OCI-M2 (cell line): ENCODE measurements around the gene RIOX2.
"Not testable (repeated sequence)": the region's sequence is repeated elsewhere in the genome, so short reads cannot be mapped to it uniquely, and the experiment has no call there.

Source experiments
- DNase-seq: peaks from one replicate; lab custom pipeline; 2025; ENCODE audit not compliant: unreplicated experiment; lab: John Stamatoyannopoulos, UW

The RIOX2 gene

DNA sequence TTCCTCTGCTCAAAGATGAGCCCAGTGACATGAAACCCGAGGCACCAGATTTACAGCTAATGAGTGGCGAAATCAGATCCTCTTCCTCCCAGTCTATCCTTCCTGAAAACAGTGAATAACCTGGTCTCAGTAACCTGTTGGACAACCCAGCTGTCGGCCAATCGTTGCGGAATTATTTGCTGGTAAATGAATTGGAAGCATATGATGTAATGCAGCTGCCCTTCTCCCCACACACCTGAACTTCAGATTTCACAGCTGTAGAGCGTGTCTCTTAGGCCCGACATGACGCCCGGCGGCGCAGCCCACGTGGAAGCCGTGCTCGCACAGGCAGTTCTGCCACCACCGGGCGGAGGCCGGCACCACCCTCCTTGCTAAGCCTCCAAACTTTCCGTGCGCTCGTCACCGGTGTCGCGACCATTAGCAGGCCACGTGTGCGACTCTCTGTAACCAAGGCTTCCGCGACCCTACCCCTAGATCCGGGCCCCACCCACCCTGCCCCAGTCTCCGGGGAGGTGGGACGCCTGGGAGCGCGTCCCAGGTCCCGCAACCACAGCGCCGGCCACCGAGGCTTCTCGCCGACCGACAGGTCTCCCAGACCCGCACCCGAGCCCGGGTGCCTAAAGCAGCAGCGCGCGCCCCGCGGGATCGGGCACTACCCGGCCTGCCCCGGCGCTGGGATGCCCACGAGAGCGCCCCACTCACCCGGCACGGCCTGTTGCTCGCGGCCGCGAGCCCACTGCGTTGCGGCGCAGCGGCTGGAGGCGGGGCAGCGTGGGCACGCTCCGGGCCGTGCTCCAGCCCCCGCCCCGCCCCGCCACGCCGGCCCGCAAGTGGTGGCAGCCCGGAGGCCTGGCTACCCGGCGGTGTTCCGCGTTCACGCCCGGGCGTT is at the start of gene RIOX2:
Gene RIOX2, minus strand, starts transcription at position 753 of the 889 bp plus-strand sequence. CDS start 4,838 bp downstream, outside the sequence.
- DNase-seq, result no peak

- no peak for DNase-seq
These were observed 48.2 kb upstream of the RIOX2 start for GRCh38 chr3:98020412-98020811.

GRCh38 chr3:98018301-98018700 is 46.1 kb upstream of the RIOX2 start:
- DNase-seq, result no peak

- no peak for DNase-seq
These were observed 42.0 kb upstream of the RIOX2 start for GRCh38 chr3:98014268-98014585.

GRCh38 chr3:98013411-98014267 is 41.4 kb upstream of the RIOX2 start:
- DNase-seq, result no peak

DNA sequence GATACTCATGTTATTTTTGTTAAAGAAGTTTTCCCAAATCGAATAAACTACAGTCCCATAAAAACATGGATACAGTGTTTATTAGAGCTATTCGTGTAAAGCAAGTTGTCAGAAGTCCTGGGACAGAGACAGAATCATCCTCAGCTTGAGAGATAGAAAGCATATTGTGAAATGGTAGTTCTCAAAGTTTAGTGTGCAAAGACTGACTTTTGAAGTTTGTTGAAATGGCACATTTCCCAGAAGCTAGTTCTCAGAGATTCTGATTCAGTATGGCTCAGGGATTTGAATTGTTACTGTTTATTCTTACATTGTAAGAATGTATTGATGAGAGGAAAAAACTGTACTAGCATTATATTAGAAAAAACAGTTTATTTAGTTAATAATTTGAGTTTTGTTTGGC is 40.7 kb upstream of the RIOX2 start:
- no peak for DNase-seq

- DNase-seq, result not testable (repeated sequence)
These were observed 38.7 kb upstream of the RIOX2 start for GRCh38 chr3:98010883-98011449.

DNA sequence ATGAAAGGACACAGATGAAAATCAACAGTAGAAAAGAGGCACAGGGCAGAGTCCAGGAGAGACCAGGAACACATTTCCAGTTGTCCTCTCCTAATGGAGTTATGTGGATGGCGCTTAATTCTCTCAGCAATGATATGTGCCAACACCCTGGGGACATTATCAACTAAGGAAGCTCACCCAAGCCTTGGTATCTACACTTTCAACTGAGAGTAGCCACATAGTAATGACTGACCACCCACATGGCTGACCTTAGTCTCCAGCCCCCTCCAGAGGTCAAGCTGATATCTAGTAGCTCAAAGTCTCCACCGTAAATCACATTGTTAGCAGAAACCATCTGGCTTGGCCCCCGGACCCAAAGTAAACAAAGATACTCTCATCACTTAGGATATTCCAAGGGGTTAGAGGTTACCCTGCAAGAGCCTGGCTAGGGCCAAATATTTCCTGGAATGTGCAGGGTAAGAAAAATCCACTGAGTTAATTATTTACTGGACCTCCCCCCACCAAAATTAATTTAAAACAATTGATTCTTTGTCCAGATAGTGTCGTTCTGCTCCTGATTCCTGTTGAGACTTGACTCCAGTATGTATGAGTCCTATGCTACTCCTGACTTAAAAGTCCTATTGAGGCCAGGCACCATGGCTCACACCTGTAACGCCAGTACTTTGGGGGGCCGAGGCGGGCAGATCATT is 38.1 kb upstream of the RIOX2 start:
- DNase-seq, result no peak

DNA sequence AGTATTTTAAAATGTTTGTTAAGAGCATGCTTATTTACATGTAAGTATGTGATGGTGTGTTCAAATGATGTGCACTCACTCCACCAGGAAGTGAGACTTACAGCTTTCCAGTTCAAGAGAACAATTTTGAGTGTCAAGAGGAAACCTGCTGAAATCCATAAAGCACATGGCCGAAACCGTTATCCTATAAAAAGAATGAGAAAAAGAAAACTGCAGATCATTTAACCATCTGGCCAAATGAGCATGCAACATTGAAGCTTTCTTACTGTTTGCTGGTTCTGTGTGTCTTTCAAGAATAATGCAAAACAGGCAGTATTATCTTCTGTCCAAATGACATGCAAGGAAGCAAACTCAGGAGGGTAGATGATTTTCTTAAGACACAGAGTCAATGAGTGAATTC is 36.6 kb upstream of the RIOX2 start:
- no peak for DNase-seq

DNA sequence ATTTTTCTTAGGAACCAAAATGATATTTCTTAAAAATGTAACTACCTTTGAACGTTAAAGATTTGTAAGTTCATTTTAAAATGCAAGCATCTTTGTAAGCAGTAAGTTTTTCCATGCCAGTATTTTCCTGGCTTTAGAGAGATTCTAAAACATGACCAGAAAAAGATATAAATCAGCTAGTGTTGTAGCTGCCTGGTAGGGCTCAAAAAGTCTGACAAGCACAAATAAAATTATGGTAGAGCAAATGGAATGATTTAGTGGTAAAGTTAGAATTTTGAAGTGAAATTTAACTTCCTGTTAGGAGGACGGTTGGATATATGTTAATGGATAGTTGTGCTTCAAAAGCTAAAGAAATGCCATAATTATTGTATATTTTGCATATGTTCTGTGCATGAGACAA is 33.2 kb upstream of the RIOX2 start:
- DNase-seq, result no peak

DNA sequence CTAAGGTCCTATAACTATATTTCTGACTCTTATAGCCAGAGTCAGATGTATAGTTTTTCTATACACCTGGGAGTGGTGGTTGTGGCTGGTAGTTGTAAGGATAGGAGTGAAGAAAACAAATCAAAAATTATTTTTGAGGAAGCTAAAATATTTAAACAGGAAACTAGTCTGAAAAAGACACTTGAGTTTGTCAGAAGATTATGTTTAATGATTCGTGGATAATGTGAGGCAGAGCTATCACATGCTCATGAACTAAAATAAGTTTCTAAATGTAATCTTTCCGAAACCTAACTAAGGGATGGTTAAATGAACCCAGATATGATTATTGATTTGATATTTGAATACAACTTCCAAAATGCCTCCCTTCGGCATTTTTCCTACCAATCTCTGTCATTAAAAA is 32.5 kb upstream of the RIOX2 start:
- DNase-seq, result no peak

DNA sequence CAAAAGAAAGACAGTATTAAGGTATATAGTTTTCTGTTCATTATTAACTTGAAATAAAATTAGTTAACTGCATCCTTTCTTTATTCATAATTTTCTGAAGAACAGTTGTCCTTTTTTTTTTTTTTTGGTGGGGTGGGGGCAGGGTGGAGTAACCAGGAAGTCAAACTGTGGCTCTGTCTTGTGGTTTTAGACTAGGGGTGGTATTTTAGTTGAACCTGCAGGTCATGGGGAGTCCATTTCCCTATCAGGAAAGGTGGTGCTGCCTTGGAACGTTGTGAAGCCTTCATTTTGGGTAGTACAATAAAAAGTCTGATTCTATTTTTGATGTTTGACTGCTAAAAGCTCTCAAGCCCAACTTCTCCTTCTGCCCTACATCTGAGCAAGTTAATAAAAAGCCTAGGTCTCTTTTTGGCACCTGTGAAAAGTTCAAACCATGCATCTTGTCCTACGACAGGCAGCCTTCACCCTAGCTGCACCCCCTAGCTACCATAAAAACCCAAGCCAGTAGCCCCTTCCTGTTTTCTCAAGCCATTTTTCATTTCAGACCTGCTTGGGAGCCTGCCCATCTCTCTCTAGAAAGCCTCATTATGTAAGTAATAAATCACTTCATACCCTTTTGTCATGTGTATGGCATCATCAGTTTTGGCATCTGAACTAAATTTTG is 31.2 kb upstream of the RIOX2 start:
- DNase-seq, result no peak

DNA sequence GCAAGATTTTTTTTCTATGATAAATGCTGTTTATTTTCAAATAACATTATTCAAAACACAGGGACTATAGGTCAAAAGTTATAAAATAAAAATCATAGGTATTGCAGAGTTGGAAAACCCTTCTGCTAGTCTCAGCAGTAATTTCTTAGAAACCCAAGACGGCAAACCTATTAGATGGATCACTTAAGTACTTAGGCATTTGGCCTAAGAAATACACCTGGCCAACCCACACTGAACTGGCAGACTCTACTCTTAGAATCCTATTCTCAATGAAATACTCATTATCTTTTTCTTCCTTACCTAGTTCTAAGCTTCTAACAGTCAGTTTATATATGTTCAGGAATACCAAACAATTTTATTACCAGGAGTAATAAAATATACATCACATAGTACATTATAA is 30.5 kb upstream of the RIOX2 start:
- no peak for DNase-seq

- no peak for DNase-seq
These were observed 27.8 kb upstream of the RIOX2 start for GRCh38 chr3:97999994-98000393.

DNA sequence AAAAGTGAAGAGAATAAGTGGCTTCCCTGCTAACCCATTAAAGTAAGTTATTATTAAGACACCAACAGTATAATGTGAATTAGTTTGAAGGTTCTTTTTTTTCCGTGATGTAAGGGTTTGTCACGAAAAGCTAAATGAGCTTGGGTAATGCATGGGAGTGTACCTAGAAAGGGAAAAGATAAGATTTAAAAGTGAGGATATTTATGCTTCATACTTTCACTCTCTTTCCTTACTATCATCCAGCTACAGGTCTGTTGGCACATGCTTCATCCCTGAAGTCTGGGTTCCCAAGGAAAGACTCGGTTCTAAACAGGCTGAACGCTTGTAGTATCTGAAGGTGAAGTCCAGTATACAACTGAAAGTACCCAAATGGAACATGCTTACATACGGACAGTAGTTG is 26.9 kb upstream of the RIOX2 start:
- DNase-seq, result no peak

DNA sequence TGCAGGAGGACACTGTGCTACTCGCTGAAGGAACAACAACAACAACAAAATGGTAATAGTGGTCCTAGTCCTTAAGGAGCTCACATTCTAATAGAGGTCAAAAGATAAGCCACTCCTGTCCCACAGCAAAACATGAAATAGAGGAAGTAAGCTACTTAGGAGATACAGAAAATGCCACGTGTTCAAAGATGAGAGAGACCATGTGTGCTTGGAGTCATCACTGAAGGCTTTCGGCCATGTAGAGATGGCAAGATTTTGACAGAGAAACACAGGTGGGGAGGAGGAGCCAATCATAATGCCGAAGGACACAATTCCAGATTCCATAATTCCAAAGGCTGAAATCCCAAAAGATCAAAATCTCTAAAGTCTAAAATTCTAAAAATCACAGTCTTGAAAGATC is 24.8 kb upstream of the RIOX2 start:
- no peak for DNase-seq

DNA sequence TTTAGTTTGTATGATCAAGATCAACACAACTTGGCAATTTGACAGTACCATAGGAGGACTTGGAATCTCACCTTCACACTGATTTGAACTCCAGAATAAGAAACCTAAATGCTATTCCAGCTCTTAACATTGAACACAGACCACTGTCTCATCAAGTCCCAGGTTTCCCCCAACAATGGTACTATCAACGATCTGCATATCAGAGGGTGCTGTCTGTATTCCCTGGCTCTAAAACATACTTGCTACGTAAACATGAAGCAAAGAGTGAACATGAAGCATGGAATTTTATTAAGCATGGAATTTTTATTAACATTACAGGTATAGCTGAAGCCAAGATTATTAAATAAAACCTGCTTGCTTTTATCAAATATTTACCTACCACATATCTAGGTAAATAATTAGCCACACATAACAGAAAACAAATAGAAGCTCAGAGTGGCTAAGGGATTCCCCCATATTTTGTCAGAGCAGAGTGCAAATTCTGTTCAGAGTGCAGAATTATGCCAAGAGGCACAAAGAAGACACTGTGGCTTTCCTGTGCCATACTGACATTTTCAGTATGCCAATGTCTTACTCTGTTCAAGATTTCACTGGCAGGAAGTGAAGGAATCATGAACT is 22.2 kb upstream of the RIOX2 start:
- DNase-seq, result no peak

DNA sequence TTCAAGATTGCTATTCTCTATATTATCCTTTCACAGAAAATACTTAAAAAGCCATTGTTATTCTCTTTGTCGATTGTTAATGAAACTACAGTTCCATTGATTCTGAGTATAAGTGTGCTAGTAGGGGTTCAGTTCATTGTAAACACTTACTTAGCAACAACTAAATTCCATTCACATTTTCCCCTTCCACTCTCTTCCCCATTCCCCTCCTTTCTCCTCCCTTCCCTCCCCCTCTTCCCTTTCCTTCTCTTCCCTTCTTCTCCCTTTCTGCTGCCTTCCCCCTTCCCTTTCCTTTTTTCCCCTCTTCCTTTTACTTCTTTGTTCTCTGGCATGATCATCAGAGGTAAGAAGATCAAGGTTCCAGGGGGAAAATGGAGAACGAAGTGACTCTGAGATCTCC is 21.3 kb upstream of the RIOX2 start:
- DNase-seq, result no peak

GRCh38 chr3:97992547-97993173 is 20.4 kb upstream of the RIOX2 start:
- no peak for DNase-seq

DNA sequence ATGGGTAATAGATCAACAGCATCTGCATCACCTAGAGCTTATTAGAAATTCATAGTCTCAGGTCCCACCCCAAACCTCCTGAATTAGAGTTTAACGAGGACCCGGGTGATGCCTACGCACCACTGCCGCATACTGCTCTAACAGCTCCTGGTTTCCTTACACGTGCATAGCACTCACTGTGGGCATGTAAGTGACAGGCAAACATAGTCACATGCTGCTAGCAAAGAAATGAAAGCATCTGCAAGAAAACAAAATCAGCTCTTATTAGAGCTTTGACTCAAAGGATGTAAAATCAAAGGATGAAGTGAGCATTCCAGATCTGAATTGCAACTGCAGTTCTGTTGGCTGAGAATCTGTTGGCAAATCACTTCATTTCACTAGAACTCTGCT is 19.1 kb upstream of the RIOX2 start:
- no peak for DNase-seq
